Measurements from ENCODE around the gene LRRC23. TPM values are rescaled to one million over a fixed set of nuclear protein-coding genes. Genes with fewer than 3 reads are reported as not detected.

LRRC23 gene
- total and polyA plus RNA-seq, 9 of the 15 experiments (the other 6 are each of a cell fraction or from before 2014, with no cell fraction given), result 2.2 to 7.0 (median 3.0) TPM

- TF ChIP-seq CHCHD3 (CRISPR knock-in tag; IDR thresholded peaks at IDR 0.05), result no peak
- no peak for TF ChIP-seq BDP1 (IDR thresholded peaks at IDR 0.05; ENCODE audit: insufficient read depth, insufficient read length)
- TF ChIP-seq, protein P1, sequence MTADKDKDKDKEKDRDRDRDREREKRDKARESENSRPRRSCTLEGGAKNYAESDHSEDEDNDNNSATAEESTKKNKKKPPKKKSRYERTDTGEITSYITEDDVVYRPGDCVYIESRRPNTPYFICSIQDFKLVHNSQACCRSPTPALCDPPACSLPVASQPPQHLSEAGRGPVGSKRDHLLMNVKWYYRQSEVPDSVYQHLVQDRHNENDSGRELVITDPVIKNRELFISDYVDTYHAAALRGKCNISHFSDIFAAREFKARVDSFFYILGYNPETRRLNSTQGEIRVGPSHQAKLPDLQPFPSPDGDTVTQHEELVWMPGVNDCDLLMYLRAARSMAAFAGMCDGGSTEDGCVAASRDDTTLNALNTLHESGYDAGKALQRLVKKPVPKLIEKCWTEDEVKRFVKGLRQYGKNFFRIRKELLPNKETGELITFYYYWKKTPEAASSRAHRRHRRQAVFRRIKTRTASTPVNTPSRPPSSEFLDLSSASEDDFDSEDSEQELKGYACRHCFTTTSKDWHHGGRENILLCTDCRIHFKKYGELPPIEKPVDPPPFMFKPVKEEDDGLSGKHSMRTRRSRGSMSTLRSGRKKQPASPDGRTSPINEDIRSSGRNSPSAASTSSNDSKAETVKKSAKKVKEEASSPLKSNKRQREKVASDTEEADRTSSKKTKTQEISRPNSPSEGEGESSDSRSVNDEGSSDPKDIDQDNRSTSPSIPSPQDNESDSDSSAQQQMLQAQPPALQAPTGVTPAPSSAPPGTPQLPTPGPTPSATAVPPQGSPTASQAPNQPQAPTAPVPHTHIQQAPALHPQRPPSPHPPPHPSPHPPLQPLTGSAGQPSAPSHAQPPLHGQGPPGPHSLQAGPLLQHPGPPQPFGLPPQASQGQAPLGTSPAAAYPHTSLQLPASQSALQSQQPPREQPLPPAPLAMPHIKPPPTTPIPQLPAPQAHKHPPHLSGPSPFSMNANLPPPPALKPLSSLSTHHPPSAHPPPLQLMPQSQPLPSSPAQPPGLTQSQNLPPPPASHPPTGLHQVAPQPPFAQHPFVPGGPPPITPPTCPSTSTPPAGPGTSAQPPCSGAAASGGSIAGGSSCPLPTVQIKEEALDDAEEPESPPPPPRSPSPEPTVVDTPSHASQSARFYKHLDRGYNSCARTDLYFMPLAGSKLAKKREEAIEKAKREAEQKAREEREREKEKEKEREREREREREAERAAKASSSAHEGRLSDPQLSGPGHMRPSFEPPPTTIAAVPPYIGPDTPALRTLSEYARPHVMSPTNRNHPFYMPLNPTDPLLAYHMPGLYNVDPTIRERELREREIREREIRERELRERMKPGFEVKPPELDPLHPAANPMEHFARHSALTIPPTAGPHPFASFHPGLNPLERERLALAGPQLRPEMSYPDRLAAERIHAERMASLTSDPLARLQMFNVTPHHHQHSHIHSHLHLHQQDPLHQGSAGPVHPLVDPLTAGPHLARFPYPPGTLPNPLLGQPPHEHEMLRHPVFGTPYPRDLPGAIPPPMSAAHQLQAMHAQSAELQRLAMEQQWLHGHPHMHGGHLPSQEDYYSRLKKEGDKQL (CRISPR knock-in tag; IDR thresholded peaks at IDR 0.05; ENCODE audit: borderline replicate concordance), result no peak
- TF ChIP-seq ZC3H11A (IDR thresholded peaks at IDR 0.05; ENCODE audit: low read depth, low read length), result no peak
- TF ChIP-seq TRIM24 (IDR thresholded peaks at IDR 0.05), result 0 out of 4 replicates have a peak, but pooled peaks of 1 of the 2 experiments have one; percentile 8
- no peak for TF ChIP-seq ESRRB (CRISPR knock-in tag; IDR thresholded peaks at IDR 0.05; ENCODE audit: borderline replicate concordance)
- TF ChIP-seq HDAC3 (IDR thresholded peaks at IDR 0.05; ENCODE audit: borderline replicate concordance, partially characterized antibody), result no peak
- no peak for TF ChIP-seq TRIM25 (IDR thresholded peaks at IDR 0.05; ENCODE audit: borderline replicate concordance)
- TF ChIP-seq, protein P2, sequence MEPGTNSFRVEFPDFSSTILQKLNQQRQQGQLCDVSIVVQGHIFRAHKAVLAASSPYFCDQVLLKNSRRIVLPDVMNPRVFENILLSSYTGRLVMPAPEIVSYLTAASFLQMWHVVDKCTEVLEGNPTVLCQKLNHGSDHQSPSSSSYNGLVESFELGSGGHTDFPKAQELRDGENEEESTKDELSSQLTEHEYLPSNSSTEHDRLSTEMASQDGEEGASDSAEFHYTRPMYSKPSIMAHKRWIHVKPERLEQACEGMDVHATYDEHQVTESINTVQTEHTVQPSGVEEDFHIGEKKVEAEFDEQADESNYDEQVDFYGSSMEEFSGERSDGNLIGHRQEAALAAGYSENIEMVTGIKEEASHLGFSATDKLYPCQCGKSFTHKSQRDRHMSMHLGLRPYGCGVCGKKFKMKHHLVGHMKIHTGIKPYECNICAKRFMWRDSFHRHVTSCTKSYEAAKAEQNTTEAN (CRISPR knock-in tag; IDR thresholded peaks at IDR 0.05), result no peak
- peak; percentile 34; the same call in 1 of the 2 replicates for TF ChIP-seq ZBTB7A (IDR thresholded peaks at IDR 0.05; ENCODE audit: borderline replicate concordance, control insufficient read depth, low read depth, low read length)
- TF ChIP-seq NFIC (IDR thresholded peaks at IDR 0.05), result peak; percentile 17; the same call in 1 of the 2 replicates
- no peak for TF ChIP-seq BRF1 (IDR thresholded peaks at IDR 0.05; ENCODE audit: borderline replicate concordance, extremely low read depth, insufficient read length)
- TF ChIP-seq, protein P3, sequence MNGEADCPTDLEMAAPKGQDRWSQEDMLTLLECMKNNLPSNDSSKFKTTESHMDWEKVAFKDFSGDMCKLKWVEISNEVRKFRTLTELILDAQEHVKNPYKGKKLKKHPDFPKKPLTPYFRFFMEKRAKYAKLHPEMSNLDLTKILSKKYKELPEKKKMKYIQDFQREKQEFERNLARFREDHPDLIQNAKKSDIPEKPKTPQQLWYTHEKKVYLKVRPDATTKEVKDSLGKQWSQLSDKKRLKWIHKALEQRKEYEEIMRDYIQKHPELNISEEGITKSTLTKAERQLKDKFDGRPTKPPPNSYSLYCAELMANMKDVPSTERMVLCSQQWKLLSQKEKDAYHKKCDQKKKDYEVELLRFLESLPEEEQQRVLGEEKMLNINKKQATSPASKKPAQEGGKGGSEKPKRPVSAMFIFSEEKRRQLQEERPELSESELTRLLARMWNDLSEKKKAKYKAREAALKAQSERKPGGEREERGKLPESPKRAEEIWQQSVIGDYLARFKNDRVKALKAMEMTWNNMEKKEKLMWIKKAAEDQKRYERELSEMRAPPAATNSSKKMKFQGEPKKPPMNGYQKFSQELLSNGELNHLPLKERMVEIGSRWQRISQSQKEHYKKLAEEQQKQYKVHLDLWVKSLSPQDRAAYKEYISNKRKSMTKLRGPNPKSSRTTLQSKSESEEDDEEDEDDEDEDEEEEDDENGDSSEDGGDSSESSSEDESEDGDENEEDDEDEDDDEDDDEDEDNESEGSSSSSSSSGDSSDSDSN (IDR thresholded peaks at IDR 0.05; ENCODE audit: borderline replicate concordance in 1 of 2, low read depth in 2 of 2, low read length in 2 of 2), result peak; percentile 58 to 86; a peak in 3 of 4 replicates
- TF ChIP-seq BCOR (IDR thresholded peaks at IDR 0.05), result 0 out of 2 replicates have a peak, but pooled peaks have one; percentile 23
- TF ChIP-seq TAF7 (tag; IDR thresholded peaks at IDR 0.05), result no peak
- no peak for TF ChIP-seq RBM14 (IDR thresholded peaks at IDR 0.05; ENCODE audit: borderline replicate concordance, insufficient read depth, low read depth, low read length)
- no peak for TF ChIP-seq RAD51 (IDR thresholded peaks at IDR 0.05; ENCODE audit: borderline replicate concordance, low read depth)
These were observed 22.9 kb downstream of the LRRC23 start, which contains the start of gene ATN1 (continued) for GRCh38 chr12:6927379-6928021.
